Heart right ventricle (tissue), 16 donors: ENCODE data around the gene PDE6G. TPM values are rescaled to one million over a fixed set of nuclear protein-coding genes. Genes with fewer than 3 reads are reported as not detected.
A peak's percentile ranks its signal among the peaks of the same experiment; 100 is the strongest.

Source experiments
- ATAC-seq, 8 donors: fragments of 200-7000 bp; cut with Tn5 transposase; one replicate each; pipeline ENCODE4 v1.9.1; 2020; ENCODE audit warnings: mild to moderate bottlenecking in 8 of 8, moderate library complexity in 8 of 8, moderate number of reproducible peaks in 1 of 8
- DNase-seq, 2 donors: peaks; one replicate each; pipeline ENCODE4 v3.0.0-alpha.2; 2020
- H3K27ac ChIP-seq, 10 donors: fragments of 200-600 bp; sonication (generic) in 2 of 10; one replicate each; pipeline versions ENCODE4 v1.5.0 to v1.8.0; 2020 to 2022; ENCODE audit warnings: mild to moderate bottlenecking in 3 of 10
- H3K27me3 ChIP-seq, 7 donors: fragments of 200-600 bp; one replicate each; pipeline ENCODE4 v1.8.0; 2021 to 2022; ENCODE audit warnings: mild to moderate bottlenecking in 2 of 7
- H3K36me3 ChIP-seq, 9 donors: fragments of 200-600 bp; sonication (generic) in 1 of 9; one replicate each; pipeline versions ENCODE4 v1.5.0 to v1.8.0; 2020 to 2022; ENCODE audit warnings: mild to moderate bottlenecking in 2 of 9
- H3K4me1 ChIP-seq, 9 donors: fragments of 200-600 bp; sonication (generic) in 1 of 9; one replicate each; pipeline versions ENCODE4 v1.5.0 to v1.8.0; 2020 to 2022; ENCODE audit warnings: mild to moderate bottlenecking in 4 of 9
- H3K4me3 ChIP-seq, 10 donors: fragments of 200-600 bp; sonication (generic) in 2 of 10; one replicate each; pipeline versions ENCODE4 v1.5.0 to v1.8.0; 2020 to 2022; ENCODE audit warnings: mild to moderate bottlenecking in 7 of 10, moderate library complexity in 2 of 10
- H3K9me3 ChIP-seq, 11 donors: fragments of 200-600 bp in 10 of 11; sonication (generic) in 2 of 11; one replicate each; pipeline versions ENCODE4 v1.5.0 to v1.8.0; 2013 to 2022; ENCODE audit warnings: mild to moderate bottlenecking in 2 of 11, control low read depth in 1 of 11, moderate library complexity in 1 of 11
- CTCF ChIP-seq, 9 donors: fragments of 200-600 bp; sonication (generic) in 2 of 9; IDR thresholded peaks; one replicate each; pipeline versions ENCODE4 v1.5.0 to v1.8.0; 2021 to 2022; ENCODE audit warnings: antibody characterized with exemption in 9 of 9, mild to moderate bottlenecking in 5 of 9, moderate library complexity in 1 of 9
- WGBS, 2 donors: extraction: QIAGEN DNeasy Blood & Tissue Kit; methylation state at CpG; one replicate each; pipeline ENCODE4 v1.1.7; 2013; ENCODE audit warnings: inconsistent platforms in 1 of 2; 5-methylcytosine and 5-hydroxymethylcytosine counted together
- intact Hi-C, 10 donors: fragments of 100-400 bp; cut with DNase I; formaldehyde crosslinking; loops; one replicate each; pipeline versions ENCODE4 v1.11.1 to v1.14.2; 2022
- microRNA-seq, 2 donors: library from miRNA; unstranded; fragments of <30 nt; microRNA quantifications; one replicate each; pipeline ENCODE4 v1.2.0, GENCODE V29; 2021
- polyA plus RNA-seq, 2 donors: library from polyadenylated mRNA; stranded (reverse); fragments of 200-250 nt; gene quantifications; one replicate each; pipeline ENCODE4 v1.2.3, GENCODE V29; 2013
- total RNA-seq, 10 donors: library from RNA; stranded (reverse); fragmentation: NEBNext Ultra II Directional in 3 of 10; extraction: Animal tissue kit (Norgen Biotek cat#: 25700) in 3 of 10; gene quantifications; one replicate each; pipeline versions ENCODE4 v1.2.1 to v1.2.4, GENCODE V29; 2021 to 2023
- donor health status: Arrhythmogenic right ventricular cardiomyopathy.
- donor health status: ischemic (EF 13 %, LVEDD 7.1; RV severe dilation, severe dysfunction).
- donor health status: healthy with polysubstance abuse.
- donor health status: DM: no; HTN: yes; CAD: no.
- donor health status: DM: no; HTN: no; CAD: no.
- donor health status: ischemic (EF 25% LVEDD 6.9; RV normal size, moderate dysfunction).
- donor health status: ischemic (EF 25% LVEDD 5.7; RV mildly dilated, moderate dysfunction).
- donor health status: healthy.
- donor health status: DM: yes; HTN: yes; CAD: no.
- donor health status: Ischemic cardiomyopathy.
- donor health status: ischemic (EF 35%, LVEDD 5.7; RV mildly dilated, moderate dysfunction).
- donor health status: nonischemic (EF 11% LVEDD 7.7; RV severe dilation, severe dysfunction).
- donor health status: DM: yes; HTN: yes; CAD: no.
- donor health status: PGD.
- donor health status: ischemic (EF 29% LVEDD 5.4; RV normal size, mild dysfunction).
- donor health status: nonischemic (EF 23%, LVEDD 6.1; RV moderate dilation, normal function).

PDE6G gene
- total and polyA plus RNA-seq, 12 donors = 0.38 to 1.3 (median 1.3) TPM; not detected in 9

- DNase-seq (no peak), ATAC-seq (no peak)
- H3K27me3 ChIP-seq = no peaks in the 10 kb centered on the region
- 75 to 80% methylated on average over 6 of the region's 6 CpGs for WGBS, 2 donors
- H3K4me3 ChIP-seq = no peak overlapping the region
- H3K36me3 ChIP-seq = peaks cover 3 to 97% (median 70%) of the 10 kb centered on the region in 9 donors
- TF ChIP-seq CTCF (IDR thresholded peaks at IDR 0.05) = no peak
- no peak overlapping the region for H3K27ac ChIP-seq
- no peaks in the 10 kb centered on the region for H3K9me3 ChIP-seq
- intact Hi-C loops = loop anchor here in 2 of 10 donors (10.0 kb wide), 1 partner anchor 353 kb away; no protein-coding TSS in a partner anchor
- peaks cover 2 to 26% (median 16%) of the 10 kb centered on the region in 9 donors for H3K4me1 ChIP-seq
Measured at GRCh38 chr17:81607431-81607830, 48.9 kb downstream of the PDE6G start.

- H3K36me3 ChIP-seq = peaks cover 0 to 100% (median 52%) of the 10 kb centered on the region in 9 donors
- H3K4me1 ChIP-seq = peaks cover 0 to 23% (median 15%) of the 10 kb centered on the region in 9 donors
- DNase-seq = no peak
- no peaks in the 10 kb centered on the region for H3K27me3 ChIP-seq
- intact Hi-C loops = loop anchor here in 7 of 10 donors (5.0 to 10.0 kb wide), 4 partner anchors 37 to 352 kb away; no protein-coding TSS in a partner anchor
- 71 to 91% methylated on average over 11 of the region's 11 CpGs for WGBS, 2 donors
- H3K4me3 ChIP-seq = no peak overlapping the region
- no peak for ATAC-seq
- no peaks in the 10 kb centered on the region for H3K9me3 ChIP-seq
- H3K27ac ChIP-seq = no peak overlapping the region
- no peak for TF ChIP-seq CTCF (IDR thresholded peaks at IDR 0.05)
Measured at GRCh38 chr17:81603846-81604610, 52.3 kb downstream of the PDE6G start.

GRCh38 chr17:81601525-81602120, 54.7 kb downstream of the PDE6G start:
- no peak overlapping the region for H3K27ac ChIP-seq
- WGBS, 2 donors = 38% methylated on average over 9 of the region's 9 CpGs
- no peaks in the 10 kb centered on the region for H3K9me3 ChIP-seq
- no peaks in the 10 kb centered on the region for H3K27me3 ChIP-seq
- TF ChIP-seq CTCF (IDR thresholded peaks at IDR 0.05) = peak; percentile 62 to 91 (median 84)
- H3K4me3 ChIP-seq = no peak overlapping the region
- peaks cover 0 to 20% (median 16%) of the 10 kb centered on the region in 9 donors for H3K4me1 ChIP-seq
- peaks cover 3 to 100% (median 47%) of the 10 kb centered on the region in 9 donors for H3K36me3 ChIP-seq
- peak in 1 of 2 donors; percentile 38 for DNase-seq
- ATAC-seq = peak; percentile 72 to 86 (median 78)
- intact Hi-C loops = loop anchor here (1.0 to 10.0 kb wide), 8 partner anchors 34 to 349 kb away; no protein-coding TSS in a partner anchor

Small RNAs within 50 kb of the gene (microRNA-seq; reads per million reads assigned to microRNA genes)
- gene MIR6786 = 0 to 1.0 reads per million in 2 donors

Other genes with a start within 250 kb of the PDE6G start
- 100 to 1,000 TPM; 298 to 959 (median 345) TPM for gene ACTG1, start 143.7 kb downstream of the PDE6G start, total RNA-seq
- gene ACTG1, start 143.7 kb downstream of the PDE6G start, polyA plus RNA-seq = 1,000 to 10,000 TPM in 1 of 2 donors, 100 to 1,000 TPM in 1; 290 to 1,180 TPM
- gene FSCN2, start 128.2 kb downstream of the PDE6G start, total RNA-seq = 1 to 10 TPM in 1 of 10 donors, under 1 TPM in 7, not detected in 2; 0.28 to 1.3 (median 0.45) TPM
- under 1 TPM; 0.14 to 0.95 TPM for gene FSCN2, start 128.2 kb downstream of the PDE6G start, polyA plus RNA-seq
- 10 to 100 TPM in 8 of 10 donors, 1 to 10 TPM in 2; 8.7 to 17.2 (median 10.7) TPM for gene FAAP100, start 104.2 kb downstream of the PDE6G start, total RNA-seq
- gene FAAP100, start 104.2 kb downstream of the PDE6G start, polyA plus RNA-seq = 10 to 100 TPM; 16.5 to 30.6 TPM
- 100 to 1,000 TPM in 5 of 10 donors, 10 to 100 TPM in 5; 85.8 to 115 (median 98.8) TPM for gene NPLOC4, start 19.4 kb downstream of the PDE6G start, total RNA-seq
- 10 to 100 TPM; 30.7 to 40.3 TPM for gene NPLOC4, start 19.4 kb downstream of the PDE6G start, polyA plus RNA-seq
- under 1 TPM; 0.12 to 0.57 (median 0.27) TPM for gene TSPAN10, start 19.3 kb downstream of the PDE6G start, total RNA-seq
- under 1 TPM; 0.22 to 0.26 TPM for gene TSPAN10, start 19.3 kb downstream of the PDE6G start, polyA plus RNA-seq
- 10 to 100 TPM; 12.6 to 21.6 (median 17.9) TPM for gene OXLD1, start 10.1 kb upstream of the PDE6G start, total RNA-seq
- 10 to 100 TPM; 36.0 to 51.8 TPM for gene OXLD1, start 10.1 kb upstream of the PDE6G start, polyA plus RNA-seq
- gene CCDC137, start 10.2 kb upstream of the PDE6G start, total RNA-seq = 1 to 10 TPM; 3.4 to 9.7 (median 5.4) TPM
- gene CCDC137, start 10.2 kb upstream of the PDE6G start, polyA plus RNA-seq = 10 to 100 TPM; 11.3 to 14.4 TPM
- gene ARL16, start 27.3 kb upstream of the PDE6G start, total RNA-seq = 10 to 100 TPM; 11.1 to 19.1 (median 15.7) TPM
- 10 to 100 TPM; 29.1 to 41.2 TPM for gene ARL16, start 27.3 kb upstream of the PDE6G start, polyA plus RNA-seq
- gene HGS, start 27.5 kb upstream of the PDE6G start, total RNA-seq = 10 to 100 TPM; 33.1 to 53.7 (median 37.8) TPM
- 100 to 1,000 TPM in 1 of 2 donors, 10 to 100 TPM in 1; 83.0 to 102 TPM for gene HGS, start 27.5 kb upstream of the PDE6G start, polyA plus RNA-seq
- gene MRPL12, start 46.8 kb upstream of the PDE6G start, total RNA-seq = 100 to 1,000 TPM; 105 to 216 (median 134) TPM
- gene MRPL12, start 46.8 kb upstream of the PDE6G start, polyA plus RNA-seq = 100 to 1,000 TPM; 409 to 533 TPM
- gene SLC25A10, start 55.7 kb upstream of the PDE6G start, total RNA-seq = 10 to 100 TPM in 2 of 10 donors, 1 to 10 TPM in 8; 6.7 to 10.5 (median 9.1) TPM
- gene SLC25A10, start 55.7 kb upstream of the PDE6G start, polyA plus RNA-seq = 10 to 100 TPM; 11.7 to 14.6 TPM
- gene GCGR, start 147.6 kb upstream of the PDE6G start, total RNA-seq = not detected
- gene GCGR, start 147.6 kb upstream of the PDE6G start, polyA plus RNA-seq = under 1 TPM in 1 of 2 donors, not detected in 1; 0.03 TPM
- gene MCRIP1, start 176.7 kb upstream of the PDE6G start, total RNA-seq = 100 to 1,000 TPM in 2 of 10 donors, 10 to 100 TPM in 8; 75.1 to 105 (median 88.8) TPM
- gene MCRIP1, start 176.7 kb upstream of the PDE6G start, polyA plus RNA-seq = 100 to 1,000 TPM; 199 to 239 TPM
- under 1 TPM in 1 of 10 donors, not detected in 9; 0.31 TPM for gene PPP1R27, start 178.5 kb upstream of the PDE6G start, total RNA-seq
- gene PPP1R27, start 178.5 kb upstream of the PDE6G start, polyA plus RNA-seq = under 1 TPM in 1 of 2 donors, not detected in 1; 0.14 TPM
- gene P4HB, start 204.0 kb upstream of the PDE6G start, total RNA-seq = 100 to 1,000 TPM; 244 to 801 (median 332) TPM
- gene P4HB, start 204.0 kb upstream of the PDE6G start, polyA plus RNA-seq = 100 to 1,000 TPM; 284 to 536 TPM
- gene ARHGDIA, start 214.8 kb upstream of the PDE6G start, total RNA-seq = 100 to 1,000 TPM in 7 of 10 donors, 10 to 100 TPM in 3; 89.9 to 263 (median 110) TPM
- gene ARHGDIA, start 214.8 kb upstream of the PDE6G start, polyA plus RNA-seq = 100 to 1,000 TPM in 1 of 2 donors, 10 to 100 TPM in 1; 97.2 to 251 TPM
- 10 to 100 TPM; 28.1 to 47.2 (median 32.2) TPM for gene ALYREF, start 235.0 kb upstream of the PDE6G start, total RNA-seq
- 10 to 100 TPM in 1 of 2 donors, 1 to 10 TPM in 1; 3.6 to 45.4 TPM for gene ALYREF, start 235.0 kb upstream of the PDE6G start, polyA plus RNA-seq
- gene ANAPC11, start 235.2 kb upstream of the PDE6G start, total RNA-seq = 100 to 1,000 TPM; 124 to 189 (median 142) TPM
- 100 to 1,000 TPM; 205 to 405 TPM for gene ANAPC11, start 235.2 kb upstream of the PDE6G start, polyA plus RNA-seq
- under 1 TPM; 0.13 to 0.83 (median 0.32) TPM for gene NPB, start 245.7 kb upstream of the PDE6G start, total RNA-seq
- under 1 TPM; 0.49 to 0.73 TPM for gene NPB, start 245.7 kb upstream of the PDE6G start, polyA plus RNA-seq